ENCODE data around the gene PANK1.

DNA sequence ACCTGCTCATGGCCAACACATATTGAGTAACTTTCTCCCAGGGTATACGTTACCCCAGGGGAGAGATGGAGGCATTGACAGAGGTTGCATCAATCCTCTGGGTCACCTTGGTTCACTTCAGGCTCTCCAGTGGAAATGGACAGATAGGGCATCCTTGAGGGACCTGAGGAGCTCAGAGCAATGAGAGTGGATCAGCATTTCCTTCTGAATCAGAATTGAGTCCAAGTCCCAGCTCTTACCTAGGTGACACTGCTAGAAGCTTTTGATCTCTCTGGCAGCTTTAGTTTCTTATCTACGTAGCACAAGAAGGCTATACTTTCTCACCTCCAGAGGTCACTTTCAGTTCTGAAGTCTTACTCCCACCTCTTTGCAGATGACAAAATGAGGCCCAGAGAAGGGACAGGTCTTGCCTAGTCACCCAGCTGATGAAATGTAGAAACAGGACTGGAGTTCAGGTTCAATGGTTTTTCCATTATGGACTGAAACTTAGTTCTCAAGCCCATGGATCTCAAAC is 35.2 kb downstream of the PANK1 start:
- TF ChIP-seq, protein P1, sequence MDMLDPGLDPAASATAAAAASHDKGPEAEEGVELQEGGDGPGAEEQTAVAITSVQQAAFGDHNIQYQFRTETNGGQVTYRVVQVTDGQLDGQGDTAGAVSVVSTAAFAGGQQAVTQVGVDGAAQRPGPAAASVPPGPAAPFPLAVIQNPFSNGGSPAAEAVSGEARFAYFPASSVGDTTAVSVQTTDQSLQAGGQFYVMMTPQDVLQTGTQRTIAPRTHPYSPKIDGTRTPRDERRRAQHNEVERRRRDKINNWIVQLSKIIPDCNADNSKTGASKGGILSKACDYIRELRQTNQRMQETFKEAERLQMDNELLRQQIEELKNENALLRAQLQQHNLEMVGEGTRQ (IDR thresholded peaks at IDR 0.05): no peak
- TF ChIP-seq POLR2A (IDR thresholded peaks at IDR 0.05; ENCODE audit: low read length): no peak
- TF ChIP-seq, protein P2, sequence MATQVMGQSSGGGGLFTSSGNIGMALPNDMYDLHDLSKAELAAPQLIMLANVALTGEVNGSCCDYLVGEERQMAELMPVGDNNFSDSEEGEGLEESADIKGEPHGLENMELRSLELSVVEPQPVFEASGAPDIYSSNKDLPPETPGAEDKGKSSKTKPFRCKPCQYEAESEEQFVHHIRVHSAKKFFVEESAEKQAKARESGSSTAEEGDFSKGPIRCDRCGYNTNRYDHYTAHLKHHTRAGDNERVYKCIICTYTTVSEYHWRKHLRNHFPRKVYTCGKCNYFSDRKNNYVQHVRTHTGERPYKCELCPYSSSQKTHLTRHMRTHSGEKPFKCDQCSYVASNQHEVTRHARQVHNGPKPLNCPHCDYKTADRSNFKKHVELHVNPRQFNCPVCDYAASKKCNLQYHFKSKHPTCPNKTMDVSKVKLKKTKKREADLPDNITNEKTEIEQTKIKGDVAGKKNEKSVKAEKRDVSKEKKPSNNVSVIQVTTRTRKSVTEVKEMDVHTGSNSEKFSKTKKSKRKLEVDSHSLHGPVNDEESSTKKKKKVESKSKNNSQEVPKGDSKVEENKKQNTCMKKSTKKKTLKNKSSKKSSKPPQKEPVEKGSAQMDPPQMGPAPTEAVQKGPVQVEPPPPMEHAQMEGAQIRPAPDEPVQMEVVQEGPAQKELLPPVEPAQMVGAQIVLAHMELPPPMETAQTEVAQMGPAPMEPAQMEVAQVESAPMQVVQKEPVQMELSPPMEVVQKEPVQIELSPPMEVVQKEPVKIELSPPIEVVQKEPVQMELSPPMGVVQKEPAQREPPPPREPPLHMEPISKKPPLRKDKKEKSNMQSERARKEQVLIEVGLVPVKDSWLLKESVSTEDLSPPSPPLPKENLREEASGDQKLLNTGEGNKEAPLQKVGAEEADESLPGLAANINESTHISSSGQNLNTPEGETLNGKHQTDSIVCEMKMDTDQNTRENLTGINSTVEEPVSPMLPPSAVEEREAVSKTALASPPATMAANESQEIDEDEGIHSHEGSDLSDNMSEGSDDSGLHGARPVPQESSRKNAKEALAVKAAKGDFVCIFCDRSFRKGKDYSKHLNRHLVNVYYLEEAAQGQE (IDR thresholded peaks at IDR 0.05): no peak
- no peak for TF ChIP-seq MAX (IDR thresholded peaks at IDR 0.05)
- TF ChIP-seq, protein P3, sequence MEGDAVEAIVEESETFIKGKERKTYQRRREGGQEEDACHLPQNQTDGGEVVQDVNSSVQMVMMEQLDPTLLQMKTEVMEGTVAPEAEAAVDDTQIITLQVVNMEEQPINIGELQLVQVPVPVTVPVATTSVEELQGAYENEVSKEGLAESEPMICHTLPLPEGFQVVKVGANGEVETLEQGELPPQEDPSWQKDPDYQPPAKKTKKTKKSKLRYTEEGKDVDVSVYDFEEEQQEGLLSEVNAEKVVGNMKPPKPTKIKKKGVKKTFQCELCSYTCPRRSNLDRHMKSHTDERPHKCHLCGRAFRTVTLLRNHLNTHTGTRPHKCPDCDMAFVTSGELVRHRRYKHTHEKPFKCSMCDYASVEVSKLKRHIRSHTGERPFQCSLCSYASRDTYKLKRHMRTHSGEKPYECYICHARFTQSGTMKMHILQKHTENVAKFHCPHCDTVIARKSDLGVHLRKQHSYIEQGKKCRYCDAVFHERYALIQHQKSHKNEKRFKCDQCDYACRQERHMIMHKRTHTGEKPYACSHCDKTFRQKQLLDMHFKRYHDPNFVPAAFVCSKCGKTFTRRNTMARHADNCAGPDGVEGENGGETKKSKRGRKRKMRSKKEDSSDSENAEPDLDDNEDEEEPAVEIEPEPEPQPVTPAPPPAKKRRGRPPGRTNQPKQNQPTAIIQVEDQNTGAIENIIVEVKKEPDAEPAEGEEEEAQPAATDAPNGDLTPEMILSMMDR (IDR thresholded peaks at IDR 0.05): no peak
- no peak for TF ChIP-seq RAD21 (conservative IDR thresholded peaks at IDR 0.05 in 1 of 2, IDR thresholded peaks at IDR 0.05 in 1 of 2)
- no peak for TF ChIP-seq BCL3 (IDR thresholded peaks at IDR 0.05)
- TF ChIP-seq CHD4 (IDR thresholded peaks at IDR 0.05; ENCODE audit: borderline replicate concordance): no peak
- TF ChIP-seq CEBPB (IDR thresholded peaks at IDR 0.05): no peak
- no peak for TF ChIP-seq ELK1 (IDR thresholded peaks at IDR 0.05; ENCODE audit: low read depth, low read length)
- no peak for TF ChIP-seq MAZ (IDR thresholded peaks at IDR 0.05; ENCODE audit: borderline replicate concordance, low read depth, low read length)
- no peak for TF ChIP-seq EHF (CRISPR knock-in tag; IDR thresholded peaks at IDR 0.05)

Data from A549 (cell line).